Measurements from ENCODE around the gene CRACDL.

The CRACDL gene

DNA sequence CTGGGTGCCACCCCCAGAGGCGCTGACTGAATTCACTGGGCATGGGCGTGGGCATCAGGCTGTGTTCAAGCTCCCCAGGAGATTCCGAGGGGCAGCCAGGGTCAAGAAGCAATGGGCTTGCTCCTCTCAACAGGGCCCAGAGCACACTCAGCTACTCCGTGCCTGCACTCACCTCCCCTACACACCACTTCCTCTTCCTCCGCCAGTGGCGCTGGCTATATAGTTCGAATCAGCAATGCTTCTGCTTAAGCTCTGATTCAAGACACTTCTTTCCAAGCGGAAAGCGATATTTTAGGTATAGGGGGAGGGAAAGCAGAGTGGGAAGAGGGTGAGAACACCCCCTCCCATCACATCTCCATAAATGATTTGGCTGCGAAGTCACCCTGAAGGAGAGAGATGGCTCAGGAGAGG, 42.1 kb downstream of the CRACDL start:
- Histone ChIP-seq H3K9me3 (ENCODE audit: control insufficient read depth, insufficient read depth, low read length) (no peaks in the 10 kb centered on the region), H3K36me3 (ENCODE audit: control insufficient read depth, low read length) (no peaks in the 10 kb centered on the region), H3F3A (ENCODE audit: control insufficient read depth, insufficient read depth) (no peaks in the 10 kb centered on the region), H3K27ac (ENCODE audit: low read depth, low read length) (no peak overlapping the region), H4K20me1 (ENCODE audit: control insufficient read depth, insufficient read depth, low read depth, low read length) (no peaks in the 10 kb centered on the region), H3K79me2 (ENCODE audit: control insufficient read depth, low read length) (no peaks in the 10 kb centered on the region), H3K27me3 (ENCODE audit: control insufficient read depth, low read length) (peaks cover 2% of the 10 kb centered on the region; the same call in 1 of the 2 replicates), H3K4me3 (ENCODE audit: low read length) (no peak overlapping the region), H3K9me2 (replicated peaks; ENCODE audit: control insufficient read depth, low read length) (no peaks in the 10 kb centered on the region), H3K4me1 (ENCODE audit: control insufficient read depth, low read length) (no peaks in the 10 kb centered on the region), H3K4me2 (ENCODE audit: low read length) (no peak overlapping the region)
- TF ChIP-seq EZH2phosphoT487 (IDR thresholded peaks at IDR 0.05; ENCODE audit: borderline replicate concordance, low read length) = no peak
- TF ChIP-seq, protein P1, sequence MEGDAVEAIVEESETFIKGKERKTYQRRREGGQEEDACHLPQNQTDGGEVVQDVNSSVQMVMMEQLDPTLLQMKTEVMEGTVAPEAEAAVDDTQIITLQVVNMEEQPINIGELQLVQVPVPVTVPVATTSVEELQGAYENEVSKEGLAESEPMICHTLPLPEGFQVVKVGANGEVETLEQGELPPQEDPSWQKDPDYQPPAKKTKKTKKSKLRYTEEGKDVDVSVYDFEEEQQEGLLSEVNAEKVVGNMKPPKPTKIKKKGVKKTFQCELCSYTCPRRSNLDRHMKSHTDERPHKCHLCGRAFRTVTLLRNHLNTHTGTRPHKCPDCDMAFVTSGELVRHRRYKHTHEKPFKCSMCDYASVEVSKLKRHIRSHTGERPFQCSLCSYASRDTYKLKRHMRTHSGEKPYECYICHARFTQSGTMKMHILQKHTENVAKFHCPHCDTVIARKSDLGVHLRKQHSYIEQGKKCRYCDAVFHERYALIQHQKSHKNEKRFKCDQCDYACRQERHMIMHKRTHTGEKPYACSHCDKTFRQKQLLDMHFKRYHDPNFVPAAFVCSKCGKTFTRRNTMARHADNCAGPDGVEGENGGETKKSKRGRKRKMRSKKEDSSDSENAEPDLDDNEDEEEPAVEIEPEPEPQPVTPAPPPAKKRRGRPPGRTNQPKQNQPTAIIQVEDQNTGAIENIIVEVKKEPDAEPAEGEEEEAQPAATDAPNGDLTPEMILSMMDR (IDR thresholded peaks at IDR 0.05; ENCODE audit: low read depth, low read length, poor library complexity, severe bottlenecking) = no peak

DNA sequence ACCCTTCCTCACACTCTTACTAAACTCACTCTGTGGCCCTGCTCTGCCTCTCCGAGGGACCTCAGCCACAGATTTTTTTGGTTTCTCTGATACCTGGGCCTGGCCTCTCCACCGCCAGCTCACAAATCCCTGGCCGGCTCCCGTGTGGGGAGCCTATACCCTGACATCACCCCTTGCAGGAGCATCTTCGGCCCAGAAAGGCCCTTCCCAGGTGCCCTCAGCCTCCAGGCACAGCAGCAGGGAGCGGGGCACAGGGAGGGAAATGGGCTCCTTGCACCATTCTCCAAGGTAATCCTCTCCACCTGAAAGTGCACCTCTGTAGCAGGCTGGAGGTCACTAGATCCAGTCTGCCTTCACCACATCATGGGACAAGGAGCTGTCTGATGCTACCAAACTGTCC, 43.2 kb downstream of the CRACDL start:
- Histone ChIP-seq H3K79me2 (ENCODE audit: control insufficient read depth, low read length) (no peaks in the 10 kb centered on the region), H3K4me1 (ENCODE audit: control insufficient read depth, low read length) (no peaks in the 10 kb centered on the region), H3F3A (ENCODE audit: control insufficient read depth, insufficient read depth) (no peaks in the 10 kb centered on the region), H4K20me1 (ENCODE audit: control insufficient read depth, insufficient read depth, low read depth, low read length) (no peaks in the 10 kb centered on the region), H3K27ac (ENCODE audit: low read depth, low read length) (no peak overlapping the region), H3K36me3 (ENCODE audit: control insufficient read depth, low read length) (no peaks in the 10 kb centered on the region), H3K4me2 (ENCODE audit: low read length) (no peak overlapping the region), H3K9me3 (ENCODE audit: control insufficient read depth, insufficient read depth, low read length) (no peaks in the 10 kb centered on the region), H3K9me2 (replicated peaks; ENCODE audit: control insufficient read depth, low read length) (no peaks in the 10 kb centered on the region), H3K4me3 (ENCODE audit: low read length) (no peak overlapping the region), H3K27me3 (ENCODE audit: control insufficient read depth, low read length) (peaks cover 2% of the 10 kb centered on the region; the same call in 1 of the 2 replicates)
- no peak for TF ChIP-seq EZH2phosphoT487 (IDR thresholded peaks at IDR 0.05; ENCODE audit: borderline replicate concordance, low read length)
- TF ChIP-seq, protein P1 (IDR thresholded peaks at IDR 0.05; ENCODE audit: low read depth, low read length, poor library complexity, severe bottlenecking) = no peak

DNA sequence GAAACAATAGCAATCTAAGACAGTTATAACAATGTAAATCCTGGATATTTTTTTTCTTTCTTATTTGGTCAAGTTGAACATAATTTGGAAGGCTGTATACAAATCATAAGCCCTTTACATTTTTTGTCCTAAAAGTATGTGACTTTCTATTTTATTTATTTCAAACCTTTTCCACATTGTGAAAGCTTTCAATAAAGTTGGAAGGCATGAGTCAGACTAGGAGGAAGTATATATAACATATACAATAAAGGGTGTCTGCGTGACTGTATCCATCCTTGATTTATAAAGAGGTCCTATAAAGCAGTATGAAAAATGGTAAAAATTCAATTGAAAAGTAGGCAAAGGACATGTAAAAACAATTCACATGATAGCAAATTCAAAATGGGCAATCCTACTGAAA, 44.4 kb downstream of the CRACDL start:
- TF ChIP-seq, protein P1 (IDR thresholded peaks at IDR 0.05; ENCODE audit: low read depth, low read length, poor library complexity, severe bottlenecking) = no peak
- no peak for TF ChIP-seq EZH2phosphoT487 (IDR thresholded peaks at IDR 0.05; ENCODE audit: borderline replicate concordance, low read length)
- Histone ChIP-seq H3K27ac (ENCODE audit: low read depth, low read length) (no peak overlapping the region), H4K20me1 (ENCODE audit: control insufficient read depth, insufficient read depth, low read depth, low read length) (no peaks in the 10 kb centered on the region), H3K27me3 (ENCODE audit: control insufficient read depth, low read length) (peaks cover 2% of the 10 kb centered on the region; the same call in 1 of the 2 replicates), H3F3A (ENCODE audit: control insufficient read depth, insufficient read depth) (no peaks in the 10 kb centered on the region), H3K4me3 (ENCODE audit: low read length) (no peak overlapping the region), H3K9me3 (ENCODE audit: control insufficient read depth, insufficient read depth, low read length) (no peaks in the 10 kb centered on the region), H3K9me2 (replicated peaks; ENCODE audit: control insufficient read depth, low read length) (no peaks in the 10 kb centered on the region), H3K36me3 (ENCODE audit: control insufficient read depth, low read length) (no peaks in the 10 kb centered on the region), H3K4me2 (ENCODE audit: low read length) (no peak overlapping the region), H3K79me2 (ENCODE audit: control insufficient read depth, low read length) (no peaks in the 10 kb centered on the region), H3K4me1 (ENCODE audit: control insufficient read depth, low read length) (no peaks in the 10 kb centered on the region)

All from DOHH2 (cell line).